GM18508 (cell line): Measurements from ENCODE around the gene ST6GALNAC3.

Source experiments
- ATAC-seq: cut with Tn5 transposase; IDR thresholded peaks from one replicate; pipeline ENCODE4 v1.9.1; 2021; ENCODE audit warnings: moderate number of reproducible peaks; ENCODE audit not compliant: insufficient read depth, unreplicated experiment

The ST6GALNAC3 gene

DNA sequence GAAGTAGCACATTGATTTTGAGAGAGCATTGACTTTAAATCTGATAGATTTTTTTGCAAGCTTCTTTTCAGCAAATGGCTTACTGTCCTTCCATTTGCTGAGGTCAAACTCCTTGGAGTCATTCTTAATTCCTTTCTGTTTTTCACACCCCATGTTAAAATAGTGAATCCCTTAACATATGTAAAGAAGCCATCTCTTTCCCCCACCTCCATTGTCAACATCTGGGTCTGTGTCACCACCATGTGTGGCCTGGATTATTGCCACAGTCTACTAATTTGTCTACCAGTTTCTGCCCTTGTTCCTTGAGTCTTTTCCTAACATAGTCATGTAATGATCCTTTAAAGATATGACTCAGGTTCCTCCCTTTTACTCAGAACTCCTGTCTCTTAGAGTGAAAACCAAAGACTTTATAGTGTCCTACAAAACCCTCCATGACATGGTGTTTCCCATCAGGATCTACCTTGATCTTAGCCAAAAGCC lies 104.7 kb downstream of the ST6GALNAC3 start:
- no peak for ATAC-seq

DNA sequence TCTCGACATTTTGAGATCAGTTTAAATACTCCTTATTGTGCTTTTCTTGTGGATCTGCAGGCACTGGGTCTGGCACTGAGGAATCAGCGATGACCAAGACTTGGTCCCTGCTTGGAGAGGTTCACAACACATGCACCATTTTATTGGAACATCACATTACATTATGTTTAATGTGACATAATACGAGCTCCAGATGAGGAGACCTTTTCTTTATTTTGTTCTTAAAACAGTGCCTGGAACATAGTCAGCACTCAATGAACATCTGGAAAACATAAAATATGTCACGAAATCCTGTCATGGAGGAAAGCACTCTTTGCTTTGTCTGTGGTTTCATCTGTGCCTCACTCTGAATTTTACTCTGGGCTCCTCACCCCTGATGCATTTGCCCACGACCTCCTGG lies 110.7 kb downstream of the ST6GALNAC3 start:
- ATAC-seq, result no peak

DNA sequence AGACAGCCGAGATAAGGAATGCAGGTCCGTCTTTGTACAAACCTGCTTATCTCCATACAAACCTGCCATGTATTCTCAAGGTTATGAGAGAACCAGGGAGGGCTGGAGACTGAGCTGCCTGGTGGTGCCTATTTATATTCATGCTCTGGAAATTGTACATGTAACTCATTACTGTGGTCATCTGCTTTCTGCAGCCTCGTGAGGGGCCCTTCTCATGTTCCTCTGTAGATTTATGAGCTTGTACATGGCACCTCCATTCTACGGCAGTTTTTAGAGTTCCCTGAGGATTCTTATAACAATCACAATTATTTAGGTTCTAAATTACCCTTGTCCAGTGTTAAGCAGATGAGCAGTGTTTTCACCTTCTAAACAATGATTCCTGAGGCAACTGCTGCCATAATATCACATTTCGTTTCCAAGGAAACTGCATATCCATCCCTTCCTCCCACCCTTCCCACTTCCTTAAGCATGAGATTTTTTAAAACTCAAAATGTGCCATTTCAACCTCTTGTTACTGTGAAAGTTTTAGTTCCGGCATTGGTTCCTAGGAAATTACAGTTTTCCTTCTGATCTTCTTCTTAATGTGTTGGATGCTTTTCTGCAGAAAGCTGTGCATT lies 112.1 kb downstream of the ST6GALNAC3 start:
- no peak for ATAC-seq

DNA sequence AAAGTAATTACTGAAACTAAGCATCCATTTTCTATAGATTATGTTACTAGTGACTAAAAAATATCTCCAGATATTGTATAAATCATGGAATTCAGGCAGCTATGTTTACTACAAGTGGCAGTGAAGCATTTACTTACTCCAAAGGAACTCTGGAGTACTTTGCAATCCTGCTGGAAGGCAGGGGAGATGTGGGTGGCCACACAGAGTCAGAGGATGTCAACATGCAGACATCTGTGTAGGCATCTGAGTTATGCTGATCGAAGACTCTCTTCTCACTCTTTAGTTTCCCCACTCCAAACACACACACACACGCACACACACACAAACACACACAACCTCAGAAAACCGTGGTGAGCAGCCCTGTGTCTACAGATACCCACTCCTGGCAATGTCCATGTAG lies 112.9 kb downstream of the ST6GALNAC3 start:
- ATAC-seq, result no peak

DNA sequence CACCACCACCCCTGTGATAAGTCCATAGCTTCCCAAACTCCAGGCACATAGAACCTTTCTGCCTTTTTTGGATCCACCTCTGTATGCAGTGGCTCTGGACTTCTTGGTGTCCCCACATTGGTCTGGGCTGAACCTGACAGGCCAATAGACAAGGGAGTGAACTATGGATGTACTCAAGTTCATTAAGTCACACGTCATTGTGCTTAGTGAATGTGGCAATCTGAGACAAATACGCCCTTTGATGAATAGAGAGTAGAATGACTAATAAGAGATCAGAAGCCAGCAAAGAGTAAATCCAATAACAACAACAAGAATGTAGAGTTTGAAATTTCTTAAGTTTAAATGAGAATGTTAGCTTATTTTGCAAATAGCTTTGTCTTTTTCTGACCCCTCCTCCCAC lies 114.8 kb downstream of the ST6GALNAC3 start:
- no peak for ATAC-seq

DNA sequence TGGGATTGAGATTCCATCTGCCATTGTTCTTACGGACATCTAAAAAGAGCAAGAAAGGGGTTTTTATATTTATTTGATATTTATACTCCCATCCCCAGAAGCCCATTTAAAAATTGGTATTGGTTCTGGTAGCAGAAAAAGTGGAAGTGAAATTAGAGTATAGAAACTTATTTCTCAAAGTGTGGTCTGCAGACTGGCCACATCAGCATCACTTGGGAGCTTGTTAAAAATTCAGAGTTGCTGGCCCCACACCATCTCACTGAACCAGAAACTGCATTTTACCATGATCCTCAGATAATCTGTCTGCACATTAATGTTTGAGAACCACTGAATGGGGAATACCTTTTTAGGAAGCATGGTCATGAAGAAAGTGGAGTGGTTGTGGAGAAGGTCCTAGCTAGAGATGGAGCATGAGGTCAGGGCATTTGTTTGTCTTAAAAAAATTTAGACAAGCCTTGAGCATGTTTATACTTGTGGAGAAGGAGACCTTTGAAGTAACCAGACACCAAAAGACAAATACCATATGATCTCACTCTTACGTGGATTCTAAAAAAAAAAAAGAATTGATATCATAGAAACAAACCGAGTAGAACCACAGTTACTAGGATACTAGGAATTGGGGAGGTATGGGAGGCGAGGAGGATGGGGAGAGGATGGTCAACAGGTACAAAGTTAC lies 116.3 kb downstream of the ST6GALNAC3 start:
- no peak for ATAC-seq

DNA sequence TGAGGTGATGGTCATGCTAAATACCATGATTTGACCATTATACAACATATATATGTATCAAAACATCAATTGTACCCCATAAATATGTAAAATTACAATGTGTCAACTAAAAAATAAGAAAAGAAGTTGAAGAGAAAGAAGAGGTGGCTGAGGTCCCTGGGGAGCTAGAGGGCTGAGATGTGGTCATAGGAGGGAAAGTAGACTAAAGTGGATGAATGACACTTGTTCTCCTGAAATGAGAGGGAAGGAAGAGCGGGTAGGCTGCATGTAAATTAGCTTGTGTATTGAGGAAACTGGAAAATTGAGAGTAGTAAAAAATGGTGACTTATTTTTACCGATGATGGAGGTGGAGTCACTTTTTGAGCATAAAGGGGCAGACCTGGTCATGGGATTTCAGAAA lies 117.0 kb downstream of the ST6GALNAC3 start:
- no peak for ATAC-seq

DNA sequence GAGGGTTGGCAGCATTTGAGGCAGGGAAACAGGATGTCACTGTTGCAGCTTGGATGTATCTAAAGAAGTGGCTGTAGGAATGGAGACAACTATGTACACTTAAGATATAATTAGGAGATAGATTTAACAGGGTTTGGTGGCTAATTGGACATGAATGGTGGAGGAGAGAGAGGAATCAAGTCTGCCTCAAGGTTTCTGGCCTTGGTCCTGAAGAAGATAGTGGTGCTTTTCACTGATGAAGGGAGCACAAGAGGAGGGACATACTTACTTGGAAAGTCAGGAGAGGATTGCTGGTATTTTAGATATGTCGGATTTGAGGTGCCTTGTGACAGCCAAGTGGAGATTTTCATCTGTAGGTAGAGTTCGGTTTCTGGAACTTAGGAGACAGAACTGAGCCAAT lies 123.9 kb downstream of the ST6GALNAC3 start:
- ATAC-seq, result no peak

DNA sequence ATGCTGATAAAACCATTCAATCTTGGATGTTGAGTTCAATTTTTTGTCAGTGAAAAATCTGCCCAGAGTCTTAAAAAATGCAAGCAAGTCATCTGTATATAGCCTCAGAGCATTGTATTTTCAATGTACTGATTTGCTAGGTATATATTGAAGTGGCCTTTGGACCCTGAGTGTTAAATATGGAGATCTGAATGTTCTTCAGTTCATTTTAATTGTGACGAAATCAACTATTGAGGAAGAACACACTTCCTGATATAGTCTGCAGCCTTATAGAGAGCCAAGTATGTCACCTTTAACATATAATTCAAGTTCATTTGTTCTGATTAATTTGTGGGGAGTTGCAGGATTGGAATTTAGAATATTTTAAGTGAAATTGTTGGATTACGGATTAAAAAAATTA lies 128.1 kb downstream of the ST6GALNAC3 start:
- no peak for ATAC-seq

DNA sequence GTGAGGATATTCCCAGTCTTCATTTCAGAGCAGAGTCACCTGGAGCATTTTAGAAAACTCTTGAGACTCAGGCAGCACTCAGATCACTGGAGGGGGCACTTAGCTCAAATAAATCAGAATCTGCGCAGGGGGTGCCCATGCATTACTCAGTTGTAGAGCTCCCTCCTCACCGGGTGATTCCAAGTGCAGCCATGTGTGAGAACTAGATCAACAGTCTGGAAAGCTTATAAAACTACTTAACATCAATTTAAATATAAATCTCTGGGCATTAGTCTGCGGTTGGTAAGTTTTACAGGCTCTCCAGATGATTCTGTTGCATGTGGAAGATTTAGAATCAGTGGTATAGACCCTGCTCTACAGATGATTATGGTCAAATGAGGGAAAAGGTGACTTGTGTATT lies 128.6 kb downstream of the ST6GALNAC3 start:
- no peak for ATAC-seq

DNA sequence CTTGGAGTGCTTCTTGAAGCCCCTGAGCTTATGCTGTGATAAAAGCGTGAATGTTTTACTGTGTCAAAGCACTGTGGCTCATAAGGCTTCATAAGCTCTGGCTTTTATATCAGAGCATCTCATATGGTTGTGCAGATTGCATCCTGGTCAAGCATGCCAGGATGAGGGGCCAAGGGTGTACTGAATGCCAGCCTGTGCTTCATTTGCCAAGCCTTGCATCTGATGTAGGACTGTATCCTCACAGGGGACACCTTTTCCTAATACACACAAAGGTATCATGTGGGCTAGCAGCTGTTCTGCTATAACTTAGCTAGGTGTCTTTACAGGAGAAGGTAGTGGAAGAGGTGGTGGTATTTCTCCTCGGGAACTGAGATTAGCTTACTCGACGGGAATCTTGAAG lies 134.7 kb downstream of the ST6GALNAC3 start:
- ATAC-seq, result no peak

DNA sequence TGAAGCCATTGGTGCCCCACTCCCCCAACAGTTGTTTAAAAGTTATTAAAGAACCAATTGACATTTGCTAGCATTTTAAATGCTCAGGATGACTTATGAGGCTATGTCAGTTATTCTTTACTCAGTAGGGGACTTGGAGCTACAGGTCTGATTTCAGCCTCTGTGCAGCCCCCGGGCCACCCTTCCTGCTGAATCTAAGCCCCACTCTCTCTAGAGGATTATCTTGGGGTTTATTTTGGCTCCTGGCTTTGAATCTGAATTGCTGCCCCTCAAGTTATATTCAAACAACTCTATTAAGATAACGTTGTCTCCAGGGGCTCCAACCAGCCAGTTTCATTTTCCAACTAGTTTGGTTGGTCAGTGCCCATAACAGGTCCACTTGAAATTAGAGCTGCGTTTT lies 135.1 kb downstream of the ST6GALNAC3 start:
- no peak for ATAC-seq

DNA sequence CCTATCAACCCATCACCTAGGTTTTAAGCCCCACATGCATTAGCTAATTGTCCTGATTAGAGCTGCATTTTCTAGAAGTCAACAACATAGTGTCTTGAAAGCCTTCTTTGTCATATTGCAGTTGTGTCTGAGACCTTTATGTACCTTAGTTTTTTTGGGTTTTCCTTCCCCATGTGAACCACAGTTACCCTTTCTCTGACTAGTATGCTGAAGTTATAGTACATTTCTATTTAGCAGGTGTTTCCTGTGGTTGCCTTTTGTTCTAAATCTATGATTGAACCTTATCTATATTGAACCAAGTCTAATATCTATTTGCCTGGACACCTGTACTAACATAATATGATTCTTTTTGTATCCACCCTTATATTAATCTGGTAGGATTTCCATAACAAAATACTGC lies 135.6 kb downstream of the ST6GALNAC3 start:
- no peak for ATAC-seq

DNA sequence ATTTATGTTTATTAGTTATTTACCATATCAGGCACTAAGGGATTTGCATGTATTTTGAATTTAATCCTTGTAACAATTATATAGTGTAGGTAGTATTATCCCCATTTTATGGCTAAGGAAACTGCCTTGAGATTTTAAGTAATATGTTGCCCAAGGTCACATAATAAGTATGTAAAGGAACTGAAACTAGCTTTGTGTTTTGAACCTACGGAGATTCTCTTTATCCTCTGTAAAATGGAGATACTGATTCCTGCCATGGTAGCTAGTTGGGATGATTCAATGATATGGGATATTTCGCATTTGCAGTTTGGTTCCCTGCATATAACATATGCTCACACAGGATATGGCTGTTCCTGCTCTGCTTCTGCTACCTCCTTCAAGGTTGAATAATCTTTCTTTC lies 144.3 kb downstream of the ST6GALNAC3 start:
- no peak for ATAC-seq

DNA sequence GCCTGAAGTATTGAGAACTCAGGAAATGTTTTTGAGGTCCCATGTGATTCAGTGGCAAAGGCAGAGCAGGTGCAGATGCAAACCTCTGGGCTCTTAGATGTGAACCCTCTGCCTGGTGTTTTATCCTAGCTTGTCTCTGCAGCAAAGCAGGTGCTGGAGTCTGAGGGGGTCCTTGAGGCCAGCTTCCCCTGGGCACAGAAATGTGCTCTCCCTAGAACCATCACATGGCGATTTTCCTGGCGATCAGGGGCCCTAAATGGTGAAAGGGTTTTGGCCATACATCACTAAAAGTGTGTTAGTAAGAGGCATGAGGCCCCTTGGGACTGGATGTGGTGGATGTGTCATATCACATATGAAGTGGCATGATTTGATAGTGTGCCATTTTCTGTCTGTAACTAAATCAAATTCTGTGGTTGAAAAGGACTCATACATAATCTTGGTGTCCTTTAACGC lies 144.8 kb downstream of the ST6GALNAC3 start:
- no peak for ATAC-seq

DNA sequence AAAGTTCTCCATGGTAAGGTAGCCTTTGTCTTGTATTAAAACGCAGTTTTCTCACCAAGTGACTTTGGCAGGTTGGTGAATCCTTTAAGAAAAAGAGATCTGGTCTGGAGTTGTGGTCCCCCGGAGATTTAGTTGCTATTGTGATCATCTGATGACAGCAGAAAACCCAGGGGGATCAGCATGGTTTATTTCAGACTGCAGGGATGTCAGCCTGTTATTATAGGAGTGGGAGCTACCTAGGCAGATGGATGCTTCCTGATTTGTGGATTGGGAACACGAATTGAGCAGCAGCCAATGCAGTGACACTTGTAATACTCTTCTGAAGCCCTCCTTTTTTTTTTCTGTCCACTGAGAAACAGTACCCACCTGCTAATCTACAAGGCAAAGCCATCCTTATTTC lies 150.2 kb downstream of the ST6GALNAC3 start:
- ATAC-seq, result no peak

DNA sequence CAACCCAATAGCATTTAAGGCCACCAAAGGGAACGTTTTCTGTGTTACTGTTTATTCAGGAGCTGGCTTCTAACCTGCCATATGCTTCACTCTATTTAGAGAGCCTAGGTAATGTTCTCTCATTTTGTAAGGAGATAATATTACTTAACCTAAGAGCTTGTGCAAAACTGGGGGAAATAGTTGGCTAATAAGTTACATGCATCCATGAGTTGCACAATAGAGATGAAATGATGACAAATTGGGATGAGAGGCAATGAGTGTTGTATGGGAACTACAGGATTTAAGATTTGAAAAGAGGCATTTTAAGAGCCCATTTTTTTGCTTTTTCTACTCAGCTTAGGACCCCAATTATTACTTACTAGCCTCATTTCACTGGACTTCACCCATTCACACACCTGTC lies 151.0 kb downstream of the ST6GALNAC3 start:
- no peak for ATAC-seq

DNA sequence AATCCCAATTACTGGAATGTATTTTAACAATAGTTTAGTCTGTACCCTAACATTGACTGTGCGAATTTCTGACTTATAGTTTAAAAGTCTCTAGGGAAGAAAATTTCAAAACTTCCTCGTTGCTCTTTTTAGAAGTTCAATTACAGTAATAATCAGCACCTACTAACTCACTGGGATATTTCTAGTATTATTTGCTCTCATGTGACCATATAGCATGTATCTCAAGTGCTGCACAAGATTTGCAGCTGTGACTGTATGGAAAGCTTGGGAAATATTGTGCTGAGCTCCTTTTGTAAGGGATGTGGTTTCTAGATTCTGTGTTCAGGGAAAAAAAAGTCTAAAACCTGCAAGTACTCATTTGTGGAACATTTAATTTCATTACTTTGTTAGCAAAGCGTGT lies 153.1 kb downstream of the ST6GALNAC3 start:
- ATAC-seq, result no peak

DNA sequence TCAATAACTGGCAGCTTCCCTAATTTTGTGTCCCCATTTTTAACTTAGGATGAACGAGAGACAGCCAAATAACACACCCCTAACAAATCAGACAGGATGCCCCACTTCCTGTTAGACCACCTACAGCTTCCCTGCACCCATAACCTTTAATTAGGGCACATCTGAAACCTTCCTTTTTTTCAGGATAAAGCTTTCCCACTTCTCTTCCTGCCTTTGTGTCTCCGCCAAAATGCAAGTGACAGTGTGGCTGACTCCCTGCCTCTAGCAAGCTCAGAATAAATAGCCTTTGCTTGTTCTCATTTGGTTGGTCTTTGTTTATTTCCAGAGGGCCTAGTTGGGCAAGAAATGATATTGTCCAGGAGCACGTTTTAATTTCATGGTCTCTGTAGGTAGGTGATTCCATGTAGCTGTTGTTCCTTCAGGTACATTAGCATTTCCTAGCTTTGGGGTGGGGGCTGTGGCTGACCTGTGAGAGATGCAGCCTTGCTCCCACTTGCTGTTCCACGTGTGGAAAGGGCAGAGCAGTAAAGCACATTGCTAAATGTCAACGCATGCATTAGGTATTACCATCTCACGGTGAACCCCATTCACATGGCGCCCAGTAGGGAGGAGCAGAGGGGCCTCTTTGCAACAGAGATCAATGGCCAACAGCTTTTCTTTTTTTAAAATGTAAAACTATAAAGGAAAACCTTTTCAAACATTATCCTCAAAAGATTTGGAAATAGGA lies 154.9 kb downstream of the ST6GALNAC3 start:
- no peak for ATAC-seq

DNA sequence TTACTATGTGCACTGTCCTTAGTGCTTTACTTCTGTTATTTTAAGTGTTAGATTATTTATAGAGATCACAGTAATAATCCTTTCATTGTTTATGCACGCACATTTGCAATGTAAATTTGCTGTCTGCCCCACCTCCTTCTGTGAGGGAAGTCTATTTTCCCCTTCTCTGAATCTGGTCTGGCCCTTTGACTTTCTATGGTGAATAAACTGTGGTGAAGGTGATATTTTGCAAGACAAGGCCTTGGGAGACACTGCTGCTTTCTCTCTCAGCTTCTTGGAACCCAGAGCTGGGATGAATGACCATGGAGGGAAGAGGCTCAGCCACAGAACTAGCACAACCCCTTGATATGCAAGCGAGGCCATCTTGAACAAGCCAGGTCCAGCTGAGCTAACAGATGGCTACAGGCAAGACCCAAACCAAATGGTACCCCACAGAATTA lies 156.3 kb downstream of the ST6GALNAC3 start:
- no peak for ATAC-seq

DNA sequence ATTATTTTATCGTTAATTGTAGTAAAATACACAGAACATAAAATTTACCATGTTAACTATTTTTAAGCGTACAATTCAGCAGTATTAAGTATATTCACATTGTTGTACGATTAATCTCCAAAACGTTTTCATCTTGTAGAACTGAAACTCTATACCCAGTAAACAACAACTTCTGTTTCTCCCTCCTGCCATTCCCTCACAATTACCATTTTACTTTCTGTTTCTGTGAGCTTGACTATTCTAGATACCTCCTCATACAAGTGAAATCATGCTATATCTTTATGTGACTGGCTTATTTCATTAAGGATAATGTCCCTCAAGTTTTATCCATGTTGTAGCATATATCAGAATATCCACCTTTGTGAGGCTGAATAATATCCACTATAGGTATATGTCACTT lies 156.8 kb downstream of the ST6GALNAC3 start:
- no peak for ATAC-seq
